Activated CD4-positive, alpha-beta T cell treated with anti-CD3 and anti-CD28 coated beads, Interleukin-2, amount 50 U/mL, for 4 hours (primary cell): ENCODE data around the gene RACGAP1.

Experiments
- DNase-seq, 2 experiments: peaks; one replicate each; pipeline ENCODE4 v3.0.0-alpha.2; 2020

The RACGAP1 gene

GRCh38 chr12:50025187-50026059, at the start of gene RACGAP1:
Gene RACGAP1, minus strand, starts transcription at chr12:50025494. Its CDS starts 8,779 bp downstream, at chr12:50016715.
- DNase-seq = peak; percentile 92 to 95

- no peak for DNase-seq
These were observed 48.4 kb upstream of the RACGAP1 start for GRCh38 chr12:50073712-50074111.

- no peak for DNase-seq
These were observed 47.9 kb upstream of the RACGAP1 start for GRCh38 chr12:50073206-50073605.

GRCh38 chr12:50072198-50072907, 47.1 kb upstream of the RACGAP1 start:
- no peak for DNase-seq

GRCh38 chr12:50070314-50071060, 45.2 kb upstream of the RACGAP1 start:
- peak; percentile 41 to 54 for DNase-seq

GRCh38 chr12:50069539-50069938, 44.2 kb upstream of the RACGAP1 start:
- DNase-seq = no peak

GRCh38 chr12:50069069-50069468, 43.8 kb upstream of the RACGAP1 start:
- no peak for DNase-seq

GRCh38 chr12:50066402-50066801, 41.1 kb upstream of the RACGAP1 start:
- no peak for DNase-seq

- DNase-seq = no peak
These were observed 40.5 kb upstream of the RACGAP1 start for GRCh38 chr12:50065726-50066310.

GRCh38 chr12:50062728-50063460, 37.6 kb upstream of the RACGAP1 start:
- DNase-seq = no peak

- no peak for DNase-seq
These were observed 36.8 kb upstream of the RACGAP1 start for GRCh38 chr12:50061946-50062686.

GRCh38 chr12:50061171-50061570, 35.9 kb upstream of the RACGAP1 start:
- DNase-seq = no peak

- no peak for DNase-seq
These were observed 34.8 kb upstream of the RACGAP1 start for GRCh38 chr12:50060120-50060468.

- peak; percentile 29 to 37 for DNase-seq
These were observed 34.3 kb upstream of the RACGAP1 start for GRCh38 chr12:50059440-50060119.

- DNase-seq = no peak
These were observed 33.5 kb upstream of the RACGAP1 start for GRCh38 chr12:50058743-50059312.

GRCh38 chr12:50057896-50058670, 32.8 kb upstream of the RACGAP1 start:
- no peak for DNase-seq

GRCh38 chr12:50057000-50057841, 31.9 kb upstream of the RACGAP1 start, which contains the start of gene ASIC1:
Gene ASIC1, plus strand, starts transcription at chr12:50057596. Its CDS starts 1,171 bp downstream, at chr12:50058767.
- peak; percentile 38 to 42 for DNase-seq

GRCh38 chr12:50056639-50056976, 31.3 kb upstream of the RACGAP1 start:
- DNase-seq = no peak
